Brain microvascular endothelial cell (primary cell): ENCODE measurements around the gene DCLRE1C.

Experiments
- DNase-seq: peaks from one replicate; pipeline ENCODE4 v3.0.0-alpha.2; 2020
- H3K27ac ChIP-seq: fragments of 250-450 bp; sonication (Bioruptor Pico); 2 replicates; pipeline ENCODE4 v1.5.1; 2020; ENCODE audit warnings: mild to moderate bottlenecking, moderate library complexity
- H3K27me3 ChIP-seq: fragments of 250-450 bp; sonication (Bioruptor Pico); replicated peaks from 2 replicates; pipeline ENCODE4 v1.5.1; 2020; ENCODE audit warnings: mild to moderate bottlenecking
- H3K36me3 ChIP-seq: fragments of 250-450 bp; sonication (Bioruptor Pico); replicated peaks from 2 replicates; pipeline ENCODE4 v1.5.1; 2020; ENCODE audit warnings: mild to moderate bottlenecking
- H3K4me3 ChIP-seq: 2 replicates; pipeline ENCODE4 v1.5.1; 2011; ENCODE audit warnings: low read depth, mild to moderate bottlenecking, control low read depth, low read length, moderate library complexity
- in situ Hi-C: cut with HindIII; loops from 2 replicates; pipeline ENCODE4 v1.10.0; 2017; ENCODE audit warnings: low sequenced_read_pairs, low pct_ligation_motif_present
- TF ChIP-seq, protein P1 (sequence below): IDR thresholded peaks from 2 replicates; pipeline ENCODE4 v1.5.1; 2011; ENCODE audit warnings: low read depth, mild to moderate bottlenecking, moderate library complexity, low read length, control low read depth, inconsistent platforms; ENCODE audit errors: missing control alignments

The DCLRE1C gene

DNA sequence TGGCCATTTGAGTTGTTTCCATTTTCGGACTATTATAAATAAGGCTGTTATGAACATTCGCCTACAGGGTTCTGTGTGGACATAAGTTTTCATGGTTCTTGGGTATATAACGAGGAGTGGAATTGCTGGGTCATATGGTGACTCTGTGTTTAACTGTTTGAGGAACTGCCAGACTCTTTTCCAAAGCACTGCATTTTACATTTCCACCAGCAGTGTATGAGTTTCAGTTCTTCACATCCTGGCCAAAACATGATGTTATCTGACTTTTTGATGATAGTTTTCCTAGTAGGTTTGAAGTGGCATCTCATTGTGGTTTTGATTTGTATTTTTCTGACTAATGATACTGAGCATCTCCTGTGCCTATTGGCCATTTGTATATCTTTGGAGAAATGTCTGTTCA, 69.8 kb downstream of the DCLRE1C start:
- H3K27ac ChIP-seq = no peak overlapping the region
- TF ChIP-seq, protein P1, sequence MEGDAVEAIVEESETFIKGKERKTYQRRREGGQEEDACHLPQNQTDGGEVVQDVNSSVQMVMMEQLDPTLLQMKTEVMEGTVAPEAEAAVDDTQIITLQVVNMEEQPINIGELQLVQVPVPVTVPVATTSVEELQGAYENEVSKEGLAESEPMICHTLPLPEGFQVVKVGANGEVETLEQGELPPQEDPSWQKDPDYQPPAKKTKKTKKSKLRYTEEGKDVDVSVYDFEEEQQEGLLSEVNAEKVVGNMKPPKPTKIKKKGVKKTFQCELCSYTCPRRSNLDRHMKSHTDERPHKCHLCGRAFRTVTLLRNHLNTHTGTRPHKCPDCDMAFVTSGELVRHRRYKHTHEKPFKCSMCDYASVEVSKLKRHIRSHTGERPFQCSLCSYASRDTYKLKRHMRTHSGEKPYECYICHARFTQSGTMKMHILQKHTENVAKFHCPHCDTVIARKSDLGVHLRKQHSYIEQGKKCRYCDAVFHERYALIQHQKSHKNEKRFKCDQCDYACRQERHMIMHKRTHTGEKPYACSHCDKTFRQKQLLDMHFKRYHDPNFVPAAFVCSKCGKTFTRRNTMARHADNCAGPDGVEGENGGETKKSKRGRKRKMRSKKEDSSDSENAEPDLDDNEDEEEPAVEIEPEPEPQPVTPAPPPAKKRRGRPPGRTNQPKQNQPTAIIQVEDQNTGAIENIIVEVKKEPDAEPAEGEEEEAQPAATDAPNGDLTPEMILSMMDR = no peak
- no peaks in the 10 kb centered on the region for H3K36me3 ChIP-seq
- no peaks in the 10 kb centered on the region for H3K27me3 ChIP-seq
- no peak overlapping the region for H3K4me3 ChIP-seq
- DNase-seq = no peak
- in situ Hi-C loops = no loop called here

DNA sequence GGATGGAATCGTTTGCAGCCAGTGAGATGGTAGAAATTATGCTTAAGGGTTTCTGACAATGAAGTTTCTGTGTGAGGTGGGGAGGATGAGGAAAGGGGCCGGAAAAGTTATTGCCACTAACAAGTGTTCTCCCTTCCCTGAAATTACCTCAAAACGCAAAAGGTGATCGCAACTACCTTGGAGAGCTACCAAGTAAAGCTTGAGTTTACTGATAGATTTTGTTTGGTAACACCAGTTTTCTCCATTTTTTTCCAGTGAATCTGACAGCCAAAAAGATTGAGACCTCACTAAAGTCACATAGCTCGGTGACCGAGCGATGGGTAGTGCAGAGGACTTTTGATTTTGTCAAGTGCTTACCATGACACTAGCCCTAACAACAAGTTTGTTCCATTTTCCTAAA, 73.7 kb downstream of the DCLRE1C start:
- in situ Hi-C loops = no loop called here
- H3K4me3 ChIP-seq = peak overlapping the region; percentile 75

DNA sequence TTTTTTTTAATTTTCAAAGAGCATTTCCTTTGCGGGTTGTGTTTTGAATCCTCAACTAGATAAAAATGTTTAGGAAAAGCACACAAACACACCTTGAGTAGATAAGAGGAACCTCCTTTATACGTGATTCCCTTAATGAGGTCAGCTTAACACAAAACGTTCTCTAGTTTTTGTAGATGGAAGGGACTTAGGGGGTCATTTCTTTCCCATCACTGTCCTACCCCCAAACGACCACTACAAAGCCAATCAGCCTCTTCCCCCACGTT, 74.0 kb downstream of the DCLRE1C start:
- no peak for DNase-seq
- H3K27ac ChIP-seq = no peak overlapping the region
- TF ChIP-seq, protein P1 = no peak

More for the DNA sequence above, 73.7 kb downstream of the DCLRE1C start:
- no peaks in the 10 kb centered on the region for H3K36me3 ChIP-seq
- DNase-seq = no peak
- TF ChIP-seq, protein P1 = no peak
- no peak overlapping the region for H3K27ac ChIP-seq
- no peaks in the 10 kb centered on the region for H3K27me3 ChIP-seq

DNA sequence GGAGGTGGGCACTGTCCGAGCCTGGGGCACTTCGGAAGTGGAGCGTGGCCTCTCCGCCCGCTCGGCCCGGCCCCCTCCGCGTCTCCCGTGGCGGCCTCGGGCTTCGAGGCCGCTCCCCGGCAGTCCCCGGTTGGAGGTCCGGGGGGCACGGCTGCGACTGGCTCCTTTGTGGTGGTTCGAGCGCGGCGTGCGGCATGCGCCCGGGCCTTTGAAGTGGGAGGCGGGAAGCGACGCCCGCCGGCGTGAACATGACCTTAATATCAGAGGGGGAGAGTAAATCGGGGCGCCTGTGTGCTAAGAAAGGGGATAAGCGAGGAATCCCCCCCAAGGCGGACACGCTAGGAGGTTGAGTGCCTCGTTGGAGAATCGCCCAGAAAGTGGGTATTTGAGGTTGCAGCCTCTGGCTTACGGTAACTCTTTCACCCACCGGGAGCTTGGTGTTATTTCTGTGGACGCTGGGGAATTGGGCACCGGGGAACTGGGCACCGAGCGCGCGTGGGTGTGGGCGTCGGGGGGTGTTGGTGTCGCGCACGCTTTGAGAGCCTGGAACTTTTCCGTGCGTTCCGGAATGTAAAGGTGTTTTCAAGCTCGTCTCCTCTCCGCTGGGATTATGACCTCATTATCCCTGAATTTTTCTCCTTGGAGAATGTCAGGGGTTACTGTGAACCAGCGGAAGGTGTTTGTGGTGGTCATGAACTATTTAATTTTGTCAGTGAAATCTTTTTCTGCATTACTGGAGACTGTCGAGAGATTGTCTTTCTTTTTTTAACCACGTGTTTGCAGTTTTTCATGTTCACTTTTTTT, 74.6 kb downstream of the DCLRE1C start:
- no peak for DNase-seq
- H3K36me3 ChIP-seq = no peaks in the 10 kb centered on the region
- H3K27me3 ChIP-seq = no peaks in the 10 kb centered on the region
- TF ChIP-seq, protein P1 = no peak
- in situ Hi-C loops = no loop called here
- peak overlapping the region; percentile 75 for H3K4me3 ChIP-seq
- H3K27ac ChIP-seq = peak overlapping the region; percentile 39

More for the DNA sequence above, 74.0 kb downstream of the DCLRE1C start:
- H3K4me3 ChIP-seq = peak overlapping the region; percentile 75
- H3K36me3 ChIP-seq = no peaks in the 10 kb centered on the region
- in situ Hi-C loops = no loop called here
- no peaks in the 10 kb centered on the region for H3K27me3 ChIP-seq

DNA sequence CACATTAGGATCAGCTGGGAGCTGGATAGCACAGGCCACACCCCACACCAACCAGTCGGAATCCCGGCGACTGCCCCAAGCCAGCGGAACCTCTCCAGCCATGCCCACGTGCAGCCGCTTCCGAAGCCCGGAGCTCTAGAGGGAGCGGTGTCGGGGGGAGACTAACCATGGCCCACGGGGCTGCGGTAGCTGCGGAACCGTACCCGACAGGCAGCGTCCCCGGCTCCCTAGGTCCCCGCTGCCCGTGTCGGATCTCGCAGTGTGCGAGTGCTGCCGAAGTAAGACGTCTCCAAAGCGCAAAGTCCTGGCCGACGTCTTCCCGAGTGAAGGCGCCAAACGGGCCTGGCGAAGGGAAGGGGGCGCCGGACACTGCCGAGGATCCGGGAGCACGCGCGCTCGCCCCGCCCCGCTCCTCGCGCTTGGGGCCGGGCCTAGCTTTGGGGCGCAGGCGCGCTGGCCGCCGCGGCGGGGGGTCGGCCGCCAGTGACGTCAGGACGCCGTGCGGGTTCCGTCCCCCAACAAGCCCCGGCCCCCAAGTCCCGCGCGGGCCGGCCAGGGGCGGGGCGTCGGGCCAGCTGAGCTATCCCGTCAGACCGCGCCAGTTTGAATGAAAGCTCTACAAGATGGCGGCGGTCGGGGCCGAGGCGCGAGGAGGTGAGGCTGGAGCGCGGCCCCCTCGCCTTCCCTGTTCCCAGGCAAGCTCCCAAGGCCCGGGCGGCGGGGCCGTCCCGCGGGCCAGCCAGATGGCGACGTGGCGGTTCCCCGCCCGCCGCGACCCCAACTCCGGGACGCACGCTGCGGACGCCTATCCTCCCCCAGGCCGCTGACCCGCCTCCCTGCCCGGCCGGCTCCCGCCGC, 75.4 kb downstream of the DCLRE1C start, which contains the start of gene SUV39H2:
SUV39H2 (plus strand) TSS at position 601 of the 858 bp plus-strand sequence; CDS start at position 624, 23 bp downstream.
- Histone ChIP-seq H3K27me3 (no peaks in the 10 kb centered on the region), H3K36me3 (no peaks in the 10 kb centered on the region), H3K4me3 (peak within 1 kb of the TSS; percentile 96), H3K27ac (peak within 1 kb of the TSS; percentile 89)
- peak; percentile 92 for DNase-seq
- TF ChIP-seq, protein P1 = no peak
- in situ Hi-C loops = no loop called here
